K562 (cell line): ENCODE results near the gene YBEY. TPM values are rescaled to one million over a fixed set of nuclear protein-coding genes. Genes with fewer than 3 reads are reported as not detected.

Experiments
- CHD1 ChIP-seq: fragments of 200-600 bp; sonication (generic); IDR thresholded peaks from one replicate; pipeline ENCODE4 v1.6.1; 2012; ENCODE audit warnings: mild to moderate bottlenecking, moderate library complexity, low read length, inconsistent platforms
- CTCFL ChIP-seq: IDR thresholded peaks from 2 replicates; pipeline ENCODE4 v1.6.1; 2011; ENCODE audit warnings: borderline replicate concordance, low read depth, mild to moderate bottlenecking, moderate library complexity, low read length; ENCODE audit not compliant: insufficient read depth, poor library complexity, severe bottlenecking
- MEIS2 ChIP-seq: fragments of 450-650 bp; IDR thresholded peaks from 2 replicates; pipeline ENCODE4 v1.6.1; 2014; ENCODE audit warnings: mild to moderate bottlenecking; ENCODE audit not compliant: partially characterized antibody
- PHF20 ChIP-seq: fragments of 450-650 bp; IDR thresholded peaks from 2 replicates; pipeline ENCODE4 v1.6.1; 2018; ENCODE audit not compliant: partially characterized antibody
- PURB ChIP-seq: sonication (generic); formaldehyde crosslinking; IDR thresholded peaks from 2 replicates; pipeline ENCODE4 v1.9.0; 2021; ENCODE audit warnings: low read depth, mild to moderate bottlenecking, missing genetic modification reagents
- RREB1 ChIP-seq: fragments of 250-450 bp; sonication (Bioruptor Pico); IDR thresholded peaks from 2 replicates; pipeline ENCODE4 v1.4.0; 2020
- SRSF3 ChIP-seq: fragments of 200-400 bp; formaldehyde crosslinking; IDR thresholded peaks from 2 replicates; pipeline ENCODE4 v1.6.1; 2016; ENCODE audit warnings: mild to moderate bottlenecking, low read length, moderate library complexity; ENCODE audit not compliant: insufficient read depth
- TBL1XR1 ChIP-seq, 2 experiments: IDR thresholded peaks; 2 replicates each; pipeline ENCODE4 v1.6.1; 2012; ENCODE audit warnings: improper control_type of control experiment in 2 of 2, low read length in 2 of 2, mild to moderate bottlenecking in 1 of 2
- TEAD2 ChIP-seq: fragments of 450-650 bp; IDR thresholded peaks from 2 replicates; pipeline ENCODE4 v1.6.1; 2016; ENCODE audit warnings: missing genetic modification characterization, control low read depth, missing compliant biosample characterization
- TEAD4 ChIP-seq, 2 experiments: sonication (generic) in 1 of 2; formaldehyde crosslinking in 1 of 2; IDR thresholded peaks; 2 replicates each; pipeline versions ENCODE4 v1.6.1 to v1.8.0; 2012 to 2022; ENCODE audit warnings: borderline replicate concordance in 1 of 2, inconsistent platforms in 1 of 2, low read length in 1 of 2, mild to moderate bottlenecking in 1 of 2, missing genetic modification reagents in 1 of 2
- TFAP4 ChIP-seq: sonication (generic); formaldehyde crosslinking; IDR thresholded peaks from 2 replicates; pipeline ENCODE4 v1.8.0; 2022; ENCODE audit warnings: missing genetic modification reagents, mild to moderate bottlenecking, moderate library complexity, borderline replicate concordance
- ZBTB33 ChIP-seq: sonication (generic); formaldehyde crosslinking; IDR thresholded peaks from 2 replicates; pipeline ENCODE4 v1.8.1; 2023; ENCODE audit warnings: mild to moderate bottlenecking, missing genetic modification reagents
- ZNF184 ChIP-seq: sonication (generic); formaldehyde crosslinking; IDR thresholded peaks from 2 replicates; pipeline ENCODE4 v1.5.0; 2020; ENCODE audit warnings: missing genetic modification reagents
- ZNF507 ChIP-seq: conservative IDR thresholded peaks from 2 replicates; pipeline ENCODE4 v1.6.1; 2017; ENCODE audit warnings: missing genetic modification characterization, missing compliant biosample characterization
- ZNF77 ChIP-seq: fragments of 250-450 bp; sonication (Bioruptor Pico); IDR thresholded peaks from 2 replicates; pipeline ENCODE4 v1.5.0; 2020
- polyA plus RNA-seq, 8 experiments: library from polyadenylated mRNA; depleted of rRNA in 4 of 8; stranded (reverse) in 5 of 8; unstranded in 3 of 8; fragments of >200 nt; fragmentation: Nextera tagmentation in 2 of 8; fragmentation: Illumina TruSeq in 1 of 8; extraction: Ambion mirVana in 2 of 8; extraction: Trizol in 1 of 8; gene quantifications; 2 replicates each; pipeline versions ENCODE4 v1.2.1 to v1.2.3, GENCODE V29; 2011 to 2014; ENCODE audit warnings: inconsistent platforms in 1 of 8, missing spikeins in 1 of 8
- total RNA-seq, 7 experiments: library from RNA; depleted of rRNA in 6 of 7; stranded (reverse); fragments of >200 nt in 6 of 7; fragmentation: Illumina TruSeq in 2 of 7; extraction: Trizol in 2 of 7; gene quantifications; 2 replicates each; pipeline versions ENCODE4 v1.2.1 to v1.2.3, GENCODE V29; 2011 to 2021; ENCODE audit warnings: low replicate concordance in 1 of 7

Gene YBEY
- total and polyA plus RNA-seq, 9 of the 15 experiments (the other 6 are each of a cell fraction or from before 2014, with no cell fraction given): 6.4 to 28.0 (median 12.4) TPM

- TF ChIP-seq TFAP4 (CRISPR knock-in tag) (peak; percentile 39; the same call in 1 of the 2 replicates), ZNF507 (no peak), SRSF3 (no peak), TEAD4 (IDR thresholded peaks at IDR 0.05; ENCODE audit: low read length) (peak; percentile 61), TEAD4 (CRISPR knock-in tag; IDR thresholded peaks at IDR 0.05; ENCODE audit: borderline replicate concordance) (no peak), MEIS2 (peak; percentile 6), PHF20 (peak; percentile 27), CTCFL (peak; percentile 15), TBL1XR1 (IDR thresholded peaks at IDR 0.05; ENCODE audit: low read length in 2 of 2) (0 out of 4 replicates have a peak, but pooled peaks of 1 of the 2 experiments have one; percentile 2), ZNF184 (CRISPR knock-in tag) (no peak), CHD1 (no peak), RREB1 (CRISPR knock-in tag) (no peak), TEAD2 (no peak), ZBTB33 (CRISPR knock-in tag) (no peak), PURB (CRISPR knock-in tag) (no peak), ZNF77 (CRISPR knock-in tag) (no peak)
Measured at GRCh38 chr21:46294647-46295176, 8.6 kb downstream of the YBEY start (continued).
